Activated naive CD4-positive, alpha-beta T cell treated with anti-CD3 and anti-CD28 coated beads, Interleukin-2, amount 50 U/mL, for 16 hours (primary cell): ENCODE results near the gene MEPCE.
A peak's percentile ranks its signal among the peaks of the same experiment; 100 is the strongest.
"Not testable (repeated sequence)": the region's sequence is repeated elsewhere in the genome, so short reads cannot be mapped to it uniquely, and the experiment has no call there.

ENCODE experiments used
- DNase-seq: peaks from one replicate; pipeline ENCODE4 v3.0.0-alpha.2; 2020

MEPCE gene

GRCh38 chr7:100429637-100430492, at the start of gene MEPCE:
TSS of gene MEPCE (plus strand) at chr7:100429831. CDS start at chr7:100430019, 188 bp downstream.
- peak; percentile 96 for DNase-seq

- no peak for DNase-seq
These were observed 49.4 kb upstream of the MEPCE start for GRCh38 chr7:100380196-100380595.

- not testable (repeated sequence) for DNase-seq
These were observed 47.9 kb upstream of the MEPCE start for GRCh38 chr7:100381531-100382233.

- DNase-seq, result not testable (repeated sequence)
These were observed 47.3 kb upstream of the MEPCE start for GRCh38 chr7:100382234-100382853.

GRCh38 chr7:100384628-100385294, 44.9 kb upstream of the MEPCE start:
- no peak for DNase-seq

- DNase-seq, result no peak
These were observed 42.7 kb upstream of the MEPCE start for GRCh38 chr7:100386940-100387339.

- no peak for DNase-seq
These were observed 41.9 kb upstream of the MEPCE start for GRCh38 chr7:100387695-100388094.

GRCh38 chr7:100389437-100390088, 40.1 kb upstream of the MEPCE start:
- DNase-seq, result no peak

- no peak for DNase-seq
These were observed 39.2 kb upstream of the MEPCE start for GRCh38 chr7:100390286-100391009.

GRCh38 chr7:100393233-100393905, 36.3 kb upstream of the MEPCE start:
- no peak for DNase-seq

- DNase-seq, result no peak
These were observed 35.6 kb upstream of the MEPCE start for GRCh38 chr7:100394077-100394476.

- peak; percentile 62 for DNase-seq
These were observed 33.1 kb upstream of the MEPCE start for GRCh38 chr7:100396421-100396982.

GRCh38 chr7:100397315-100398081, 32.1 kb upstream of the MEPCE start:
- DNase-seq, result no peak

- no peak for DNase-seq
These were observed 31.4 kb upstream of the MEPCE start for GRCh38 chr7:100398239-100398638.

GRCh38 chr7:100400041-100400440, 29.6 kb upstream of the MEPCE start:
- no peak for DNase-seq

- no peak for DNase-seq
These were observed 29.0 kb upstream of the MEPCE start for GRCh38 chr7:100400656-100401055.

GRCh38 chr7:100401811-100402210, 27.8 kb upstream of the MEPCE start:
- DNase-seq, result no peak

GRCh38 chr7:100402241-100402640, 27.4 kb upstream of the MEPCE start:
- no peak for DNase-seq

GRCh38 chr7:100406767-100407166, 22.9 kb upstream of the MEPCE start:
- DNase-seq, result no peak
